ENCODE measurements around the gene UBA3. TPM values are rescaled to one million over a fixed set of nuclear protein-coding genes. Genes with fewer than 3 reads are reported as not detected.
A peak's percentile ranks its signal among the peaks of the same experiment; 100 is the strongest.

UBA3 gene
- total and polyA plus RNA-seq, 10 of the 15 experiments (the other 5 are each of a cell fraction or from before 2014, with no cell fraction given): 72.9 to 131 (median 102) TPM

DNA sequence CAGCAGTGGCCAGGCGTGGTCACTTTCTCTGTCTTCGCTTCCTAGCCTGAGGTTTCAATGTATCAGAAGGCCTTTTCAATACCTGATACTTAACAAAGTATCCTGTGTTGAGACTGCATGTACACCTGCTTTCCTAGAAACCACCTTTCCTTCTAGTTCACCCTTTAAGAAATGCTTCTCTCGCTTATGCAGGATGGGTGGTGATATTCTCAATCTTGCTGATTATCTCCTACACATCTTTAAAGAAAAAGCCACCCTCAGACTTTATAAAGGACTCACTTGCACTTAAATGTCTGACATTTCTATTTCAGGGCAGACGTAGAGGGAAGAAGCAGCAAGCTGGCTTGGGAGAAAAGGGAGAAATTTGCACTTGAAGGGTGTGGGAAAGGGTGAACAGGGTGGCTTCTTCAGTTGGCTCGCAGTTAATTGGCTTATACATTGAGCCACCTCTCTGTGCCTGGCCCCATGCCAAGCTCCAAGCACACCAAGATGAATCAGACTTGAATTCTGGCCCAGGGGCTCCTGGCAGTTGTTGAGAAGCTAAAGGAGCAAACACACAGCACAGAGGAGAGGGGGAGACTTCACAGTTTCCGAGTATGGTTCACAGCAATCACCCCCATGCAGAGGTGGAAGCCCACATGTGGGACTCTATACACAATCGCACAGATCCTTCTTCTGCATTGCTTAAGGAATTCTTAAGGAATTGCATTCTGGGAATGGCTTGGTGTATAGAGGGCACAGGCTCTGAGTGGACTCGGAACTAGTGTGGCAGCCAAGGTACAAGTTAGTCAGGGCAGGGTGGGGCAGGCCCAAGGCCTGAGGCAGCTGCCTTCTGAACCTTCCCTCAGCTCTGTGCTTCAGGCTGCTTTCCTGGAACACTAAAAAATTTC, 5.9 kb upstream of the UBA3 start (continued):
- 0 out of 2 replicates have a peak, but pooled peaks have one; percentile 26 for TF ChIP-seq SMARCA5 (IDR thresholded peaks at IDR 0.05)
- no peak for TF ChIP-seq ZNF274 (IDR thresholded peaks at IDR 0.05; ENCODE audit: insufficient read depth, insufficient read length)
- TF ChIP-seq, protein P1, sequence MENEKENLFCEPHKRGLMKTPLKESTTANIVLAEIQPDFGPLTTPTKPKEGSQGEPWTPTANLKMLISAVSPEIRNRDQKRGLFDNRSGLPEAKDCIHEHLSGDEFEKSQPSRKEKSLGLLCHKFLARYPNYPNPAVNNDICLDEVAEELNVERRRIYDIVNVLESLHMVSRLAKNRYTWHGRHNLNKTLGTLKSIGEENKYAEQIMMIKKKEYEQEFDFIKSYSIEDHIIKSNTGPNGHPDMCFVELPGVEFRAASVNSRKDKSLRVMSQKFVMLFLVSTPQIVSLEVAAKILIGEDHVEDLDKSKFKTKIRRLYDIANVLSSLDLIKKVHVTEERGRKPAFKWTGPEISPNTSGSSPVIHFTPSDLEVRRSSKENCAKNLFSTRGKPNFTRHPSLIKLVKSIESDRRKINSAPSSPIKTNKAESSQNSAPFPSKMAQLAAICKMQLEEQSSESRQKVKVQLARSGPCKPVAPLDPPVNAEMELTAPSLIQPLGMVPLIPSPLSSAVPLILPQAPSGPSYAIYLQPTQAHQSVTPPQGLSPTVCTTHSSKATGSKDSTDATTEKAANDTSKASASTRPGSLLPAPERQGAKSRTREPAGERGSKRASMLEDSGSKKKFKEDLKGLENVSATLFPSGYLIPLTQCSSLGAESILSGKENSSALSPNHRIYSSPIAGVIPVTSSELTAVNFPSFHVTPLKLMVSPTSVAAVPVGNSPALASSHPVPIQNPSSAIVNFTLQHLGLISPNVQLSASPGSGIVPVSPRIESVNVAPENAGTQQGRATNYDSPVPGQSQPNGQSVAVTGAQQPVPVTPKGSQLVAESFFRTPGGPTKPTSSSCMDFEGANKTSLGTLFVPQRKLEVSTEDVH (IDR thresholded peaks at IDR 0.05; ENCODE audit: low read depth, partially characterized antibody): no peak
- TF ChIP-seq, protein P2, sequence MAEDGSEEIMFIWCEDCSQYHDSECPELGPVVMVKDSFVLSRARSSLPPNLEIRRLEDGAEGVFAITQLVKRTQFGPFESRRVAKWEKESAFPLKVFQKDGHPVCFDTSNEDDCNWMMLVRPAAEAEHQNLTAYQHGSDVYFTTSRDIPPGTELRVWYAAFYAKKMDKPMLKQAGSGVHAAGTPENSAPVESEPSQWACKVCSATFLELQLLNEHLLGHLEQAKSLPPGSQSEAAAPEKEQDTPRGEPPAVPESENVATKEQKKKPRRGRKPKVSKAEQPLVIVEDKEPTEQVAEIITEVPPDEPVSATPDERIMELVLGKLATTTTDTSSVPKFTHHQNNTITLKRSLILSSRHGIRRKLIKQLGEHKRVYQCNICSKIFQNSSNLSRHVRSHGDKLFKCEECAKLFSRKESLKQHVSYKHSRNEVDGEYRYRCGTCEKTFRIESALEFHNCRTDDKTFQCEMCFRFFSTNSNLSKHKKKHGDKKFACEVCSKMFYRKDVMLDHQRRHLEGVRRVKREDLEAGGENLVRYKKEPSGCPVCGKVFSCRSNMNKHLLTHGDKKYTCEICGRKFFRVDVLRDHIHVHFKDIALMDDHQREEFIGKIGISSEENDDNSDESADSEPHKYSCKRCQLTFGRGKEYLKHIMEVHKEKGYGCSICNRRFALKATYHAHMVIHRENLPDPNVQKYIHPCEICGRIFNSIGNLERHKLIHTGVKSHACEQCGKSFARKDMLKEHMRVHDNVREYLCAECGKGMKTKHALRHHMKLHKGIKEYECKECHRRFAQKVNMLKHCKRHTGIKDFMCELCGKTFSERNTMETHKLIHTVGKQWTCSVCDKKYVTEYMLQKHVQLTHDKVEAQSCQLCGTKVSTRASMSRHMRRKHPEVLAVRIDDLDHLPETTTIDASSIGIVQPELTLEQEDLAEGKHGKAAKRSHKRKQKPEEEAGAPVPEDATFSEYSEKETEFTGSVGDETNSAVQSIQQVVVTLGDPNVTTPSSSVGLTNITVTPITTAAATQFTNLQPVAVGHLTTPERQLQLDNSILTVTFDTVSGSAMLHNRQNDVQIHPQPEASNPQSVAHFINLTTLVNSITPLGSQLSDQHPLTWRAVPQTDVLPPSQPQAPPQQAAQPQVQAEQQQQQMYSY (CRISPR knock-in tag; IDR thresholded peaks at IDR 0.05): no peak
- TF ChIP-seq STAT3 (IDR thresholded peaks at IDR 0.05; ENCODE audit: low read depth, low read length): no peak
- no peak for TF ChIP-seq MXI1 (IDR thresholded peaks at IDR 0.05; ENCODE audit: low read depth, low read length)
- no peak; the same call in 1 of the 2 replicates for TF ChIP-seq IKZF1 (conservative IDR thresholded peaks at IDR 0.05)
- no peak for TF ChIP-seq BACH1 (IDR thresholded peaks at IDR 0.05; ENCODE audit: borderline replicate concordance)
- TF ChIP-seq STAT1 (conservative IDR thresholded peaks at IDR 0.05): no peak
- TF ChIP-seq, protein P3, sequence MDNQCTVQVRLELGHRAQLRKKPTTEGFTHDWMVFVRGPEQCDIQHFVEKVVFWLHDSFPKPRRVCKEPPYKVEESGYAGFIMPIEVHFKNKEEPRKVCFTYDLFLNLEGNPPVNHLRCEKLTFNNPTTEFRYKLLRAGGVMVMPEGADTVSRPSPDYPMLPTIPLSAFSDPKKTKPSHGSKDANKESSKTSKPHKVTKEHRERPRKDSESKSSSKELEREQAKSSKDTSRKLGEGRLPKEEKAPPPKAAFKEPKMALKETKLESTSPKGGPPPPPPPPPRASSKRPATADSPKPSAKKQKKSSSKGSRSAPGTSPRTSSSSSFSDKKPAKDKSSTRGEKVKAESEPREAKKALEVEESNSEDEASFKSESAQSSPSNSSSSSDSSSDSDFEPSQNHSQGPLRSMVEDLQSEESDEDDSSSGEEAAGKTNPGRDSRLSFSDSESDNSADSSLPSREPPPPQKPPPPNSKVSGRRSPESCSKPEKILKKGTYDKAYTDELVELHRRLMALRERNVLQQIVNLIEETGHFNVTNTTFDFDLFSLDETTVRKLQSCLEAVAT (IDR thresholded peaks at IDR 0.05): 0 out of 2 replicates have a peak, but pooled peaks have one; percentile 35
- TF ChIP-seq CEBPB (IDR thresholded peaks at IDR 0.05; ENCODE audit: borderline replicate concordance in 1 of 2, low read depth in 2 of 2, low read length in 2 of 2): no peak
- 0 out of 2 replicates have a peak, but pooled peaks have one; percentile 16 for TF ChIP-seq NBN (IDR thresholded peaks at IDR 0.05)
- no peak for TF ChIP-seq CBX3 (IDR thresholded peaks at IDR 0.05; ENCODE audit: borderline replicate concordance, low read depth)
- no peak for TF ChIP-seq JUND (IDR thresholded peaks at IDR 0.05; ENCODE audit: low read depth, low read length)
- TF ChIP-seq, protein P4, sequence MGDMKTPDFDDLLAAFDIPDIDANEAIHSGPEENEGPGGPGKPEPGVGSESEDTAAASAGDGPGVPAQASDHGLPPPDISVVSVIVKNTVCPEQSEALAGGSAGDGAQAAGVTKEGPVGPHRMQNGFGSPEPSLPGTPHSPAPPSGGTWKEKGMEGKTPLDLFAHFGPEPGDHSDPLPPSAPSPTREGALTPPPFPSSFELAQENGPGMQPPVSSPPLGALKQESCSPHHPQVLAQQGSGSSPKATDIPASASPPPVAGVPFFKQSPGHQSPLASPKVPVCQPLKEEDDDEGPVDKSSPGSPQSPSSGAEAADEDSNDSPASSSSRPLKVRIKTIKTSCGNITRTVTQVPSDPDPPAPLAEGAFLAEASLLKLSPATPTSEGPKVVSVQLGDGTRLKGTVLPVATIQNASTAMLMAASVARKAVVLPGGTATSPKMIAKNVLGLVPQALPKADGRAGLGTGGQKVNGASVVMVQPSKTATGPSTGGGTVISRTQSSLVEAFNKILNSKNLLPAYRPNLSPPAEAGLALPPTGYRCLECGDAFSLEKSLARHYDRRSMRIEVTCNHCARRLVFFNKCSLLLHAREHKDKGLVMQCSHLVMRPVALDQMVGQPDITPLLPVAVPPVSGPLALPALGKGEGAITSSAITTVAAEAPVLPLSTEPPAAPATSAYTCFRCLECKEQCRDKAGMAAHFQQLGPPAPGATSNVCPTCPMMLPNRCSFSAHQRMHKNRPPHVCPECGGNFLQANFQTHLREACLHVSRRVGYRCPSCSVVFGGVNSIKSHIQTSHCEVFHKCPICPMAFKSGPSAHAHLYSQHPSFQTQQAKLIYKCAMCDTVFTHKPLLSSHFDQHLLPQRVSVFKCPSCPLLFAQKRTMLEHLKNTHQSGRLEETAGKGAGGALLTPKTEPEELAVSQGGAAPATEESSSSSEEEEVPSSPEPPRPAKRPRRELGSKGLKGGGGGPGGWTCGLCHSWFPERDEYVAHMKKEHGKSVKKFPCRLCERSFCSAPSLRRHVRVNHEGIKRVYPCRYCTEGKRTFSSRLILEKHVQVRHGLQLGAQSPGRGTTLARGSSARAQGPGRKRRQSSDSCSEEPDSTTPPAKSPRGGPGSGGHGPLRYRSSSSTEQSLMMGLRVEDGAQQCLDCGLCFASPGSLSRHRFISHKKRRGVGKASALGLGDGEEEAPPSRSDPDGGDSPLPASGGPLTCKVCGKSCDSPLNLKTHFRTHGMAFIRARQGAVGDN (IDR thresholded peaks at IDR 0.05): no peak
- no peak for TF ChIP-seq IRF4 (IDR thresholded peaks at IDR 0.05; ENCODE audit: low read depth, low read length)
- TF ChIP-seq RELA (IDR thresholded peaks at IDR 0.05; ENCODE audit: borderline replicate concordance, partially characterized antibody): no peak
- TF ChIP-seq CHD4 (IDR thresholded peaks at IDR 0.05): no peak
